HG03520 (cell line): ENCODE results near the gene SOSTDC1.
"Not testable (repeated sequence)": the region's sequence is repeated elsewhere in the genome, so short reads cannot be mapped to it uniquely, and the experiment has no call there.

ENCODE experiments used
- ATAC-seq: cut with Tn5 transposase; IDR thresholded peaks from one replicate; pipeline ENCODE4 v1.9.1; 2021; ENCODE audit warnings: mild to moderate bottlenecking, moderate library complexity; ENCODE audit not compliant: unreplicated experiment

Gene SOSTDC1

GRCh38 chr7:16465469-16466361, at the start of gene SOSTDC1:
Gene SOSTDC1, minus strand, starts transcription at chr7:16465738. Its CDS starts 70 bp downstream, at chr7:16465668.
- ATAC-seq, result no peak

- no peak for ATAC-seq
Observed at GRCh38 chr7:16514729-16515128, 49.2 kb upstream of the SOSTDC1 start.

- no peak for ATAC-seq
Observed at GRCh38 chr7:16514271-16514670, 48.7 kb upstream of the SOSTDC1 start.

GRCh38 chr7:16512097-16512496, 46.6 kb upstream of the SOSTDC1 start:
- no peak for ATAC-seq

GRCh38 chr7:16511314-16511713, 45.8 kb upstream of the SOSTDC1 start:
- ATAC-seq, result no peak

- ATAC-seq, result no peak
Observed at GRCh38 chr7:16509829-16510228, 44.3 kb upstream of the SOSTDC1 start.

GRCh38 chr7:16506422-16506821, 40.9 kb upstream of the SOSTDC1 start:
- not testable (repeated sequence) for ATAC-seq

GRCh38 chr7:16504019-16504418, 38.5 kb upstream of the SOSTDC1 start:
- no peak for ATAC-seq

- no peak for ATAC-seq
Observed at GRCh38 chr7:16502303-16502702, 36.8 kb upstream of the SOSTDC1 start.

- ATAC-seq, result no peak
Observed at GRCh38 chr7:16498122-16498521, 32.6 kb upstream of the SOSTDC1 start.

- no peak for ATAC-seq
Observed at GRCh38 chr7:16494955-16495719, 29.6 kb upstream of the SOSTDC1 start.

GRCh38 chr7:16494551-16494950, 29.0 kb upstream of the SOSTDC1 start:
- no peak for ATAC-seq

GRCh38 chr7:16493266-16493665, 27.7 kb upstream of the SOSTDC1 start:
- ATAC-seq, result no peak

- ATAC-seq, result no peak
Observed at GRCh38 chr7:16492513-16493062, 27.1 kb upstream of the SOSTDC1 start.

- ATAC-seq, result no peak
Observed at GRCh38 chr7:16491148-16491547, 25.6 kb upstream of the SOSTDC1 start.

- no peak for ATAC-seq
Observed at GRCh38 chr7:16484453-16485158, 19.1 kb upstream of the SOSTDC1 start.

GRCh38 chr7:16479591-16479990, 14.1 kb upstream of the SOSTDC1 start:
- no peak for ATAC-seq

GRCh38 chr7:16479161-16479560, 13.6 kb upstream of the SOSTDC1 start:
- ATAC-seq, result no peak

GRCh38 chr7:16471933-16472332, 6.4 kb upstream of the SOSTDC1 start:
- no peak for ATAC-seq

- no peak for ATAC-seq
Observed at GRCh38 chr7:16463949-16464715, 1.4 kb downstream of the SOSTDC1 start.
